Activated gamma-delta T cell treated with anti-CD3 and anti-CD28 coated beads, Interleukin-2, amount 50 U/mL, for 16 hours (primary cell): ENCODE results near the gene ERI3.

Experiments used
- DNase-seq: peaks from one replicate; pipeline ENCODE4 v3.0.0-alpha.2; 2020; ENCODE audit warnings: low read depth

ERI3 gene, protein sequence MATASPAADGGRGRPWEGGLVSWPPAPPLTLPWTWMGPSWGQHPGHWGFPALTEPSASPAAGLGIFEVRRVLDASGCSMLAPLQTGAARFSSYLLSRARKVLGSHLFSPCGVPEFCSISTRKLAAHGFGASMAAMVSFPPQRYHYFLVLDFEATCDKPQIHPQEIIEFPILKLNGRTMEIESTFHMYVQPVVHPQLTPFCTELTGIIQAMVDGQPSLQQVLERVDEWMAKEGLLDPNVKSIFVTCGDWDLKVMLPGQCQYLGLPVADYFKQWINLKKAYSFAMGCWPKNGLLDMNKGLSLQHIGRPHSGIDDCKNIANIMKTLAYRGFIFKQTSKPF

DNA sequence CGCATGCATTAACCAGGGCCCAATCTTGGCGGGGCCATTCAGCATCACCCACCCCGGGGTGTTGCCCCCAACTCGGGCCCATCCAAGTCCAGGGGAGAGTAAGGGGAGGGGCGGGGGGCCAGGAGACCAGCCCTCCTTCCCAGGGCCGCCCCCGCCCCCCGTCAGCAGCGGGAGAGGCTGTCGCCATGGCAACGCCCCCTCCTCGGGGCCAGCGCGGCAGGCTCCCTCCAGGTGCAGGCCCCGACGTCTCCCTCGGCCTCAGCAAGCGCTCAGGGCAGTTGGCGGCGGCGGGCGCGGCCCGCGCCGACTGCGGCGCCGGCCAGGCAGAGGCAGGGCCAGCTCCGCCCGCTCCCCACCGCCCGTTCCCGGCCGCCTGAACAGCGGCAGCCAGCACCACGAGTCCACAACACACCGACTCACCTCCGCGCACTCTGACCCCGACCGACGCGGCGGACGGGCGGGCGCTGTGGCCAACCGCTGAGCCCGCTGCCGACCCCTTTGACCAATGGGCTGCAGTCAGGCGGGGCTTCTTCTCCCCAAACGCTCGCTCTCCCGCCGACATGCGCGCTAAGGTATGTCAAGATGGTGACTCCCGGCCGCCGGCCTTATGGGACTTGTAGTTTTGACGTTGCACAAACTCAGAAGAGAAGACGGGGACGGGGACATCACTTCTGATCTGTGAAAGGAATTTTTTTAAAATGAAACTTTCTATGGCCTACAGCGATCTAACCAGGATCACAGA is at the start of gene ERI3:
Gene ERI3 (minus strand): TSS at position 418 of the 742 bp plus-strand sequence. CDS start 231 bp downstream, at position 187.
- peak; percentile 94 for DNase-seq

DNA sequence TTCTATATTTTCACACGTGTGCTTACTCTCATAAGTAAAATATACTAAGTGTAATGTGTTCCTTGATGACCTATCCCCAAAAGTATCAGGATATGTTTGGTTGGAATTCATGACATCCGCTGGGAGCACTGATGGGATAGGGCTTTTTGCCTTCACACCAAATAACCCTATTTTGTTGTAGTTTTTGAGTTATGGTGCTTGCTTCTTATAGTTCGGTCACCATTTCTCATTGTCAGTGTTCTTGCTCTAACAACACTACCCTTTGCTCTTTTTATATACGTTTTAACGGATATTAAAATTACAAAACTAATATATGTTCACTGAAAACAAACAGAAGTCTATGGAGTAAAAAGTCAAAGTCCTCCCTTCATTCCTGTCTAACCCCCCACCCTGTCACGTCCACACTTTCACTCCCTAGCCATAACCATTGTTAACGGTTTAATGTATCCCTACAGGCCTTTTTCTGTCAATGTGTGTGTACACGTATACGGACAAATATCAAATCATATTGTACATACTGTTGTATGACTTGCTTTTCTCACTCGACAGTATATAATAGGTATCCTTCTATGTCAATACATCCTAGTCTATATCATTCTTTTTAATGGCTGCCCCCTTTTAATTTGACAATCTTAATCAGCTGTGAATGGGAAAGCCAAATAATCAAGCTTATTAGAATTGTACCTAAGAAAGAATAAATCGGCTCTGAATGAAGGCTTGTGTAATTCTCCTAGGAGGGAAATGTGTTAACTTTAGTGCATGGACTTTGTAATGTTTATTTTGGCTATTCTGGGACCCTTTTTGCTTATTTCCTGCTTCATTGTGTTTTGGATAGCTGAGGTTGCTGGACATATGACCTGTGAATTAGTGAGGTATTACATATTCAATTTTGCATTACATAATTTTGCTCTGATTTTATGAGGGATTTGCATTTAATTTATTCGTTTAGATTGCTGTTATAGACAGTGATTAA is 46.5 kb upstream of the ERI3 start:
- no peak for DNase-seq

DNA sequence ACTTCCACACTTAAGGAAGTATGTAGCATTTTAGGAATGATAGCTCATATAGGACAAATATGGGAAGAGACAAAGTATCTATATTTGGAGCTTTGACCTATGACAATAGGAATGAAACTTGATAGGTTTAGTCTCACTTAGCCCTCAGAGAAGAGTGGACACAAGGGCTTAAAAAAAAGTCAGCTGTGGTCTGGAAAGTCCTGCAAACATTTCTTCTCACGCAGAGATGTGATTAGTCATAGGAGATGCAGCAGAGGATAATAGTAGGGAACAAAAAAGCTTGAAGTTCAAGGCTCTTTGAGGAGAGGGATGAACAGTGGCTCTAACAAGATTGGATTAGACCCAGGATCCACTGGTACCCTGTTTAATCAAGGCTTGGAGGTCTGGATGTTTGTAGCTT is 35.2 kb upstream of the ERI3 start:
- DNase-seq = no peak

GRCh38 chr1:44389437-44389836 is 34.4 kb upstream of the ERI3 start:
- no peak for DNase-seq

DNA sequence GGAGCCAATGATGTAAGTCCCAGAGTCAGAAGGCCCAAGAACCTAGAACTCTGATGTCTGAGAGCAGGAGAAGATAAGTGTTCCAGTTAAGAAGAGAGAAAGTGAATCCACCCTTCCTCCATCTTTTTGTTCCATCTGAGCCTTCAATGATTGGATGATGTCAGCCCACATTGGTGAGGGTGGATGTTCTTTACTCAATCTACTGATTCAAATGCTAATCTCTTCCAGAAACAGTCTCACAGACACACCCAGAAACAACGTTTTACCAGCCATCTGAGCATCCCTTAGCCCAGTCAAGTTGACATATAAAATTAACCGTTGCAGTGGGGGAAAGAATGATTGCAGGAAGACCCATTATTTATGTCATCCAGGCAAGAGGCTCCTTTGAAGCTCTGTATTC is 33.5 kb upstream of the ERI3 start:
- no peak for DNase-seq

DNA sequence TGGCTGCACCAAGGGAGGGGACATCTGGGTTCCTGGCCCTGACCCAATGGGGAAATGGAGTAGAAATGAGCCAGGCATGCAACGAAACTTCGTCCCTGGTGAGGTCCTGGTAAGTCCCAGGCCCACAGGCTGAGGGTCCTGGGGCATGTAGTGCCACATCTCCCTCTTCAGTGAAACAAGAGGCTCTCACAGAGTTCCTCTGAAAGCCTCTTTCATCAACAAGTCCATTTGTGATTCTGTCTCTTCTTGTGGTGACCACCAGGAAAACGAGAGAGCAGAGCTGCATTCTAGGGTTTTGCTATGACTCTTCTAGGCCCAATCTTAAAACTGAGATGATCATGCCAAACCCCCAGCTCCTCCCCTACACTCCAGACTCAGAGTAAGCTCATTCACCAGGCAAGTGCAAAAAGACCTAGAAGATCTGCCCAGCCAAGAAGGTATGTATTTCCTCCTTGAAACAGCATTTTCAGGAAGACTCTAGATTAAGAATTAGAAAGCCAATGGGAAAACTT is 25.7 kb upstream of the ERI3 start:
- no peak for DNase-seq

DNA sequence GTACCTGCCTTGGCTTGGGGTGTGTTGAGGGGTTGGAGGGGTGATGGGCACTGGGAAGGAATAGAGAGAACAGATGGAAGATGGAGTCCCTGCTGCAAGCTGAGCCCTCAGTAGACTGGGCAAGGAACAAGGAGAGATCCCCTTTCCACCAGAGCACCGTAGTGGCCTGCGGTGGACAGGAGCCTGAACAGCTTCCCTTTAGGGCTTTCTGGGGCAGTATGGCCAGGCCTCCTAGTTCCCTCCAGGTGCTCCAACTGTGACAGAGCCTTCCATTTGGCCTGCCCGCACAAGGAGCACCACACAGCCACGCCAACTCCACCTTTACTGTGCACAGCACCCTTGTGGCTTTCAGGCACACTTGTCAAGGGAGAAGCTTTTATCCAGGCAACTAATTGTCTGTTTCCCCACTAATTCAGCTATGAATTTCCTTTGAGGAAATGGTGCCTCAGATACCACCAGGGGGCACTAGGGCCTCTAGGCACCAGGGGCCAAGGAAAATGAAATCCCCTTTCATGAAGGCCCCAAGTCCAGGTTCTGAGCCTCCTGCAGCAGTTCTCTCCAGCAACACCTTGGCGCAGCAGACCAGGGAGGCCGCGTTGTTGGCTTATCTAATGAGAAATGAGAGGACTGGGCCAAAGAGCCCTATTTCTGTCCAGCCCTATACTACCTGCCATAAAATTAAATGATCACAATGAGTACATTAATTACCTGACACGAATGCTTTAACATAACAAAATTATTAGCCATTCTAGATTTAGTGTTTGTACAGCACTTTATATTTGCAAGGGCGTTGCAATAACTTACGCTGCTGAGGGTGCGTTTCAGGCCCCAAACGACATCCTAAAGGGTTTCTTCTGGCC is 23.1 kb upstream of the ERI3 start:
- DNase-seq = peak; percentile 27

DNA sequence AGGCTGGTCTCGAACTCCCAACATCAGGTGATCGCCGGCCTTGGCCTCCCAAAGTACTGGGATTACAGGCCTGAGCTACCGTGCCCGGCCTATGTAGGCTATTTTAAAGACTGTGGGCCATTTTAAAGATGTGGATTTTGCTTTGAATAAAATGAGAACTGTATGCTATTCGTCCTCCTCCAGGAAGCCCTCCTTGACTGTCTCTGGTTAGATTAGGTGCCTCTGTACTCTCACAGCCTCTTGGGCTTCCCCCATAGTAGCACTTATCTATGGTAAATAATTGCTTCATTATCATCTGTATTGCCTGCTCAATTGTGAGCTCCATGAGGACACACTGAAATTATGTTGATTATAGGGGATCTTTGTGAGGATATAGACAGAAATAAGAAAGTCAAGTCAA is 20.5 kb upstream of the ERI3 start:
- no peak for DNase-seq

- no peak for DNase-seq
Measured at GRCh38 chr1:44371206-44371605, 16.1 kb upstream of the ERI3 start.

DNA sequence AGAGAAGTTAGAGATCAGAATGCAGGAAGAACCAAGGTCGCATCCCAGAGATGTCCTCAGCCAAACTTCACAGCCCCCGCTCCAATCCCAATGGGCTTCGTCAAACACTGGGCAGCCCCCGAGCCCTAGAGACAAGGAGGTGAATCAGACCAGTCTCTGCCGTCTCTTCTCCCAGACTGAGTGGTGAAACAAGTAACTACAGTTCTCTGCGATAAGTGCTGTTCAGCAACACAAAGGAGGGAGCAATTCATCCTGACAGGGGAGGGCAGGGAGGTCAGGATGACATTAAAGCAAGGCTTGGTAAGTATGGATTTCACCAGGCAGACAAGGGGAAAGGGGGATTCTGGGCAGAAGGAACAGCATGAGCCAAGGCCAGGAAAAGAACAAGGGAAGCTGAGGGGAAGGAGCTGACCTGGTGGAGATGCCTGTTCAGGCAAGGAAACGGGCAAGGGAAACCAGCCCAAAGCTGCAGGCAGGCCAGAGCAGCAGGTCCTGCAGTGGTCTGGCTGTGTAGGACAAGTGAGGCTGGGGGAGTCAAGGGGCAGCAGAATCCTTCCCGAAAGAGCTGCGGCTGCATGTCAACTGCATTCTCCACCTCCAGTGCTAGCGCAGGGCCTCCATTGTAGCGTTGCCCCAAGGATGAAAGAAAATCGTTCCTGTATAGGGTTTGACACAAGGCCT is 13.6 kb upstream of the ERI3 start:
- no peak for DNase-seq

DNA sequence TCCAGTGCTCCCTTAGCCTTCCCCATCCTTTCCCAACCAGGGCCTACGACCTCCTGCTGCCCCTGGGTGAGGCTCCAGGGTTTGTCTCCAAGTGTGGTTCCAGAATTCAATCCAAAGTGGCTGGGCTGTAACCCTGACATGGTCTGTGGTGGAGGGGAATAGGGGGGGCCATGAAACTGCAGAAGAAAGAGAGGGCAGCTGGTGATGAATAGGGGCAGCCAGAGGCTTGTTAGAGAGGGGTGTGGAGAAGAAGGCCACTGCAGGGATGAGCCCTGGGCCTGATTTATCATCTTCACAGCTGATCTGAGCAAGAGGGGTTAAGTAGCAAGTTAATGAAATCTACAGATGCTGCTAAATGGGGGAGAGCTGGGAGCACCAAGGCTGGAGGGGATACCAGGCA is 12.9 kb upstream of the ERI3 start:
- no peak for DNase-seq

- DNase-seq = no peak
Measured at GRCh38 chr1:44366371-44366975, 11.4 kb upstream of the ERI3 start.

- DNase-seq = no peak
Measured at GRCh38 chr1:44361478-44361877, 6.4 kb upstream of the ERI3 start.

- DNase-seq = no peak
Measured at GRCh38 chr1:44359234-44359935, 4.3 kb upstream of the ERI3 start.

DNA sequence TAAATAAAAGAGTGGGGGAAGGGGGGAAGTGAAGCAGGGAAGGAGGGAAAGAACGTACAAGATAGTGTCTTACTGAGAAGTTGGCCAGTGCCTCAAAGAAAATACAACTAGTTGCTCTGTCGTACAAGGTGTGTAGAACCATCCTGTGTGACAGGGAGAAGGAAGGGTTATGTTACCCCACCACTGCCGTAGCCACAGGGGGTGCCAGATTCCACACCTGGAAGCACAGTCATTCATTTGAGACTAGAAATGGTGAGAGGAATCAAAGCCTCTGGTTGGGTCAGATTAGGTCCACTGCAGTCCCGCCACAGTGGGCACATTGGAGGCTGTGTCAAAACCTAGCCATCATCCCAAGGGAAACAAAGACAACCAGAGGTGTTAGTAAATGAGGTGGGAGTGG is 2.7 kb upstream of the ERI3 start:
- DNase-seq = no peak

- no peak for DNase-seq
Measured at GRCh38 chr1:44355582-44356305, 687 bp upstream of the ERI3 start.

- DNase-seq = no peak
Measured at GRCh38 chr1:44354268-44354839, 703 bp downstream of the ERI3 start.

DNA sequence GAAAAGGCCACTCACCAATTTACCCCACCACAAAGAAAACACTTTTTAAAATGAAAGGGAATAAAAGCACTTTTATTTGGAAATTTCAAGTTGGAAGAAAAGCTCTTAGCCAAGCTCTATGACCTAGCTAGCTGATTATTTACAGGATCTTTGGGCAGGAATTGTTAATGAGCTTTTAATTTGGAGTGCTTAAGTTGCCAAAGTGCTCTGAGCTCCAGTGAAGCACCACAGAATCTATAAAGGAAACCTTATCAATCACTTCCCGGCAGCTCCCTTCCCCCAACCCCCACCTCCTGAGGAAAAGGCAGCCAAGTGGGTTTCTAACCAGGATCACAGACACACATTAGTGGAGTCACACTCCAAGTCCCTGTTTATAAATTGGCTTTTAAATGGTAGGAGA is 1.5 kb downstream of the ERI3 start:
- DNase-seq = no peak

DNA sequence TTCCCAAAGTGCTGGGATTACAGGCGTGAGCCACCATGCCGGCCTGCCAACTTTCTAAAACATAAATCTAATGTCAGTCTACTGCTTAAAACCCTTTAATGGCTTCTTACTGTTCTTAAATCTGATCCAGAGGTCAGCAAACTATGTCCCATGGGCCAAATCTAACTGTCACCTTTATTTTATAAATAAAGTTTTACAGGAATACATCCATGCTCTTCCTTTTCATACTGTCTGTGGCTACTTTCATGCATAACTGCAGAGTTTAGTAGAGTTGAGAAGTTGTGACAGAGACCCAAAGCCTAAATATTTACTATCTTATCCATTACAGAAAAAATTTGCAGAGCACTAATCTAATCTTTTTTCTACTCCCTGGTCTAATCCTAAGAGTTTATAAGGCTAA is 3.8 kb downstream of the ERI3 start:
- DNase-seq = no peak
